Kasumi-1 (cell line): Measurements from ENCODE around the gene F13B.
"Not testable (repeated sequence)": the region's sequence is repeated elsewhere in the genome, so short reads cannot be mapped to it uniquely, and the experiment has no call there.

ENCODE experiments used
- DNase-seq, 2 experiments: peaks; one replicate each; lab custom pipeline; 2025; lab: John Stamatoyannopoulos, UW

Gene F13B

DNA sequence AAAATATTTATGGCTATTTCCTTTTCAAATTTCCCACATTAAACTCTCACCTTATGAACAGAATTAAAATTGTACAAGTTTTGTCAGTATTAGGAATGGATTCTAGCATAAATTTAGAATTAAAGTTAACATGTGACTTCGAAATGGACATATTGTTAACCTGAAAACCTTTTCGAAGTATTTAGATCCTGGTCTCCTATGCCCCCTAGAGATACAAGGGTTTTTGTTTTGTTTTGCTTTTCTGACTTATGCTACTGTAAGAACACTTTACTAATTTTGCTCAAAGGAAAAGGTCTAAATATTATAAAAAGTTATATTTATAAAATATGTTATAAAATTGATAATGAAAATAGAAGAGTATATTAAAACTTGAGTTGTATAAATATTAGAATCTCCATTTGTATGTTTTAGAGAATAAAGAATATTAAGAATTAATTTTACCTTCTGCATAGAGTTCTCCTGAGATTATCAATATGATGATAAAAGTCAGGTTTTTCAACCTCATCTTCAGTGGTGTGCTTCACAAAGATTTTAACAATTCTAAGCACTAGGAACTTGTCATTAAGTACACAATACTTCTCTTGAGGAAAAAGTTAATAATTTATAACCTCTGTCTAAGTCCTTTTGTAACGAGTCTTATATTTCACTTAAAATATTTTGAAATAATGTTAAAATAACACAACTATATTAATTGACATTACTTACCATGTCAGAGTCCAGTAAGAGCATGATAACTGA is at the start of gene F13B:
TSS of gene F13B (minus strand) at position 542 of the 738 bp plus-strand sequence. CDS start at position 505, 37 bp downstream.
- no peak for DNase-seq

DNA sequence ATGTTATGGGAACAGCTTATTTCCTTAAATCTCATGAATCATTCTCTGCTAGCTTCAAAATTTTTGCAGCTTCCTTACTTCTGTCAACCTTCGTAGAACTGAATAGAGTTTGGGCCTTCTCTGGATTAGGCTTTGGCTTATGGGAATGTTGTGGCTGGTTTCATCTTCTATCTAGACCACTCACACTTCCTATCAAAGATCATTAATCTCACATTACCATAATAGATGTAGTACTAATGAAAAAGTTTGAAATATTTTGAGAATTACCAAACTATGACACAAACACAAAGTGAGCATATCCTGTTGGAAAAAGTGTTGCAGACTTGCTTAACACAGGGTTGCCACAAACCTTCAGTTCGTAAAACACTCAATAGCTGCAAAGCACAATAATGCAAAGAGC is 49.1 kb upstream of the F13B start:
- no peak for DNase-seq

DNA sequence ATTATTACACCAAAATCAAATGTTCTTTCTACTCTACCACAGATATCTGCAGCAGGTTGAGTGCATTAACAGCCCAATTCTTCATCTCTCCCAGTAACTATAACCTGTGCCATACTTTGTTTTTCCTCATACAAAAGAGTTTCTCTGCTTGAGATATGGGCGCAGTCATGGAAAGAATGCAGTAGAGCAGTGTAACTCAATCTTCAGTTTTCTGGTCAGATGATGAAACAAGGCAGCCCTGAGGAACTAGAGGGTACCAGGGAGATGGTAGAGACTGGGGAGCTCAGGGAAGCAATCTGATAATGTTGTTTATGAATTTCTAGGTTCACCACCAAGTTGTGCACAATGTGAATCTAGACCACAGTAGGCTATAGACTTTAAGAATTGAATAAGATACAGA is 39.8 kb upstream of the F13B start:
- no peak for DNase-seq

DNA sequence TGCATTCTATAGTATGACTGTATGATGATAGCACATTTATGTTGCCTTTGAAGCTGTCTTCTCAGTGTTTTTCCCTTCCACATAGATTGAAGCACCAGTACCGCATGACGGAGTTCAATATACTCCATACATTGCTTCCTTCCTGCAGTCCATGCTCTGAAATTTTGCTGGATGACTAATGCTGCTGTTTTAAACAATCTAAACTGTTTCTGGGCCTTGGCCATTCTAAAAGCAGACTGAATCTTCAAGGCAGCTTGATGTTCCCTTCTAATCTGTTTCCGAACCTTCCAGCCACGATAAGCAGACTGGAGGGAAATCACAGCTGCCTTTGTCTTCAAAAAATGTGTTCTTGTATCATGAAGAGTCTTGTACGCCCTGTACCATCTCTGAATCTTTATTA is 36.2 kb upstream of the F13B start:
- DNase-seq, result no peak

DNA sequence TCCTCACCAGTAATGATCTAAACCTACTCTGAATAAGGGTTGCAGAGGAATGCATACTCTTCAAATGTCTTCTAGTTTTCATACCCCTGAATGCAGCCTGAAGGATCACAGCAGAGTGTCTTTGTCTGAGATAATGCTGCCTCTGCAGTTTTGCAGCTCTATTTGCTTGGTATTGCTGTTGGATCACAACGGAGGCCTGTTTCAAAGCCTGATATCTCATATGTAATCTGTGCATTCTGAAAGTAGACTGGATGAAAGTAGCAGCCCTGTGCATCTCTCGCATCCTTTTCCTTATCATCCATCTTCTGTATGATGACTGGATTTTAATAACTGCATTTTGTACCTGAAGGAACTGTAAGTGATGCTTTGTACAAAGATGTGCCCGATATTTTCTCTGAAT is 34.9 kb upstream of the F13B start:
- no peak for DNase-seq

DNA sequence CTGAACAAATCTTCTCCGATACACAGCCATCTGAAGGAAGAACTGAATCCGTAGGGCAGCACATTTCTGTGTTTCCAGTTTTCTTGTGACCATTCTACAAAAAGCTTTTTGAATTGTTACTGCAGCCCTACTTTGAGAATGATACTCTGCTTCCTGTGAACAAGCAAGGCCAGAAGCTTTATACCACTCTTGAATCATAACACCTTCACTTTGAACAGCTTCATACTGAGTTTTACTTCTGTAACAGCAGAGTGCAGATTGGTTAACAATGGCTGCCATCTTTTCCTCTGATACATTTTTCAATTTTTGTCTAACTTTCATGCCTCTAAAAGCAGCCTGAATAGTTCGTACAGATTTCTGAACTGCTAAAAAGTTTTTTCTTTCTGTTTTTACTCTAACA is 33.6 kb upstream of the F13B start:
- no peak for DNase-seq

- DNase-seq, result no peak
Measured at GRCh38 chr1:197099444-197099843, 32.4 kb upstream of the F13B start.

- not testable (repeated sequence) for DNase-seq
Measured at GRCh38 chr1:197096971-197097370, 29.9 kb upstream of the F13B start.

DNA sequence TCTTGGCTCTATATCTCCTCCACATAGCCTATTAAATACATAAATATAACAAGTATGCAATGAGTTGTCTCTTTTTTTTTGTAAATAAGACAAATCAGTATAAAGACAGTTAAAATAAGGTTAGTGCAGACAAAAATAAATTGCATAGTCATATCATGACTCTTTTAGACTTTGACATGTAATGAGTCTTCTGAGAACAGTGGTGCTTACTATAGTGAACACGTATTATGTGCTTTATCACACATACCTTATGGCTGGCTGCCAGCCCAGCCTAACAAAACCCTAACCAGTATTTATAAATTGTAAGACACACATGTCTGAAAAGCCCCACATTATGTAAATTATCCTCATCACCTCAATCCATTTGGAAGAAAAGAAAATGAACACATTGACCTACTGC is 29.1 kb upstream of the F13B start:
- DNase-seq, result no peak

DNA sequence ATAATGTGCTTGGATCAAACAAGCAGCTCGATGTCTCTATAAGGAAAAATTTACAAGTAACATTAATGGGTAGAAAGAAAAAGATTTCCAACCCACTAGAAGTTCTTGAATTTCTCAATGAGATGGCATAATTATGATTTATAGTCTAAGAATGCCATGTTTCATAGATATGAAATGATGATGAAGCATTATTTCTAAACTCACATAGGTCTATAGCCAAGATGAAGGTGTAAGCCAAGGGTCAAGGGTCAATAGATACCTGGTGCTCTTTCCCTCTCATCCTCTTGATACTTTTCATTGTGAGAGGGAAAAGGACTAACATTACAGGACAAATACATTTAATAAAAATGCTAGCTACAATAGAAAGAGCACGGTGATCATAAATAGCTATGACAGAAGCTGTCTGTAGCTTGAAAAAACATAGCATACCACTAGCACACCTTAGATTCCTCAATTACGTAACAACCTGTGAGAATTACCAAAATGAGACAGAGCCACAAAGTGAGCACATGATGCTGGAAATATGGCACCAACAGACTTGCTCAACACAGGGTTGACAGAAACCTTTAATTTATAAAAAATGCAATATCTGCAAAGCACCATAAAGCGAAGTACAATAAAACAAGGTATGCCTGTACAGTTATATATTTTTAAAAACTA is 26.3 kb upstream of the F13B start:
- DNase-seq, result no peak

DNA sequence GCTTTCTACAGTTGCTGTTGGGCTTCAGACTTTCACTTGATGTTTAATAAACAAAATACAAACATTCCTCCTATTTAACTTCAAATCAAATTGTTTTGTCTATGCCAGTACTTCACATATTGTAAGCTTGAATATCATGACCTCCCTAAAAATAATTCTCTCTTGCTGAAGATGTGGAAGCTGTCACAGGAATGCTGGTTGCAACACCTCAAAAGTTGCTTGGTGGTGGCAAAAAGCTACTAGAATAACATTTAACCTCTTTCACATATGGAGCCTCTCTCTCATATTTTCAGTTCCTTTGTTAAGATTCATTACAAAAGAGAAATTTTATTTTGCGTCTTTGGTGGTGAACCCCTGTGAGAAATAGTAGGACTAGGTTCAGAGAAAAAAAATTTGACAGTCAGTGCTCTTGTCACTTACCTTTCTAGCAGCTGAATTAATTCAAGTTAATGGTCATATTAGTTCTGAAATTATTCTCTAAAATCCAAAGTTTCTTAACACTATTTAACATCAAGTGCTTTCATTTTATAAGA is 25.5 kb upstream of the F13B start:
- no peak for DNase-seq

DNA sequence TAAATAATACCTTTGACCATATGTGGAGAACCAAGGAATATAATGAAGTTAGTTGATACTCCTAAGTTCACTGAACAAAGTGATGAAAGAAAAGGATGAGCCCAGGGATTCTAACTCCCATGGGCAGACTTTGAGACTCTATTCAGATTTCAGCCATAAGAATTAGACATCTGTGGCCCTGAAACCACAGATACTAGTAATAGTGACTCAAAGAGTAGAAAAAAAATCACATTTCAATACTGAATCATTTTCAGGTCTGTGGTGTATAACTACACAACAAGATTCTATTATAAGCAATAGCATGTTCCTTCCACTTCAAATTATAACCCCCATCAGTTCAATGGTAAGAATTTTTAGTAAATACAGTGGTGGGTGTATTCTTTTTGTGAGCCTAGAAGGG is 16.4 kb upstream of the F13B start:
- no peak for DNase-seq

DNA sequence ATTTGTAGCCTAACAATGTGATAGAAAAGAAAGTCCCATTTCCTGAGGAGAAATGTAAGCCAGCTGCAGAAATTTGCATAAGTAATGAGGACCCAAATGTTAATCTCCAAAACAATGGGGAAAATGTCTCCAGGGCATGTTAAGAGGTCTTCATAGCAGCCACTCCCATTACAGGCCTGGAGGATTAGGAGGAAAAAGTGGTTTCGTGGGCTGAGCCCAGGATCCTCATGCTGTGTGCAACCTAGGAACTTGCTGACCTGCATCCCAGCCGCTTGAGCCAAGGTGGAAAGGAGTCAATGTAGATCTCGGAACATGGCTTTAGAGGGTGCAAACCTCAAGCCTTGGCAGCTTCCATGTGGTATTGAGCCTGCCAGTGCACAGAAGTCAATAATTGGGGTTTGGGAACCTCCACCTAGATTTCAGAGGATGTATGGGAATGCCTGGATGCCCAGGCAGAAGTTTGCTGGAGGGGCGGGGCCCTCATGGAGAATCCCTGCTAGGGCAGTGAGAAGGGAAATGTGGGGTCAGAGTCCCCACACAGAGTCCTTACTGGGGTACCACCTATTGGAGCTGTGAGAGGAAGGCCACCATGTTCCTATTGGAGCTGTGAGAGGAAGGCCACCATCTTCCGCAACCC is 14.2 kb upstream of the F13B start:
- no peak for DNase-seq

DNA sequence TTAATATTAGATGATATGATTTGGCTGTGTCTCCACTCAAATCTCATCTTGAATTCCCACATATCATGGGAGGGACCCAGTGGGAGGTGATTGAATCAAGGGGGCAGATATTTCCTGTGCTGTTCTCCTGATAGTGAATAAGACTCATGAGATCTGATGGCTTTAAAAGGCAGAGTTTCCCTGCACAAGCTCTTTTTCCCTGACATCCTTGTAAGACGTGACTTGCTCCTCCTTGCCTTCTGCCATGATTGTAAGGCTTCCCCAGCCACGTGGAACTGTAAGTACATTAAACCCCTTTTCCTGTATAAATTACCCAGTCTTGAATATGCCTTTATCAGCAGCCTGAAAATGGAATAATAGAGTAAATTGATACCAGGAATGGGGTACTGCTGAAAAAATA is 13.3 kb upstream of the F13B start:
- DNase-seq, result no peak

DNA sequence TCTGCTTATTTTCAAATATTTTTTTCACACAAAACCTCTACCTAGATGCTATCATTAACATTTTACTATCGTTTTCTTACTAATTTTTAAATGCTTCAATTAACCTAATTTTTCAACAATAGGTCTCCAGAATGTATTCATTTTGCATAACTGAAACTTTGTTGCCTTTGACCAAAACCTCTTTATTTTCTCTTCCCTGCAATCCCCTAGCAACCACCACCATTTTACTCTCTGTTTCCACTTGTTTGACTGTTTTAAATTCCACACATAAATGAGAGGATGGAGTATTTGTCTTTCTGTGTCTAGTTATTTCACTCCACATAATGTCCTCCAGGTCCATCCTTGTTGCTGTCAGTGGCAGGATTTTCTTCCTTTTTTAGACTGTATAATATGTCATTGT is 9.5 kb upstream of the F13B start:
- DNase-seq, result no peak

DNA sequence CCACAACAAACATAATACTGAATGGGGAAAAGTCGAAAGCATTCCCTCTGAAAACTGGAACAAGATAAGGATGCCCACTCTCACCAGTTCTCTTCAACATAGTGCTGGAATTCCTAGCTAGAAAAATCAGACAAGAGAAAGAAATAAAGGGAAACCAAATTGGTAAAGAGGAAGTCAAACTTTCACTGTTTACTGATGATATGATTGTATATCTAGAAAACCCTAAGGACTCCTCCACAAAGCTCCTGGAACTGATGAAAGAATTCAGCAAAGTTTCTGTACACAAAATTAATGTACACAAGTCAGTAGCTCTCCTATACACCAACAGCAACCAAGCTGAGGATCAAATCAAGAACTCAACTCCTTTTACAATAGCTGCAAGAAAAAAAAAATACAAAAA is 6.9 kb upstream of the F13B start:
- DNase-seq, result no peak

DNA sequence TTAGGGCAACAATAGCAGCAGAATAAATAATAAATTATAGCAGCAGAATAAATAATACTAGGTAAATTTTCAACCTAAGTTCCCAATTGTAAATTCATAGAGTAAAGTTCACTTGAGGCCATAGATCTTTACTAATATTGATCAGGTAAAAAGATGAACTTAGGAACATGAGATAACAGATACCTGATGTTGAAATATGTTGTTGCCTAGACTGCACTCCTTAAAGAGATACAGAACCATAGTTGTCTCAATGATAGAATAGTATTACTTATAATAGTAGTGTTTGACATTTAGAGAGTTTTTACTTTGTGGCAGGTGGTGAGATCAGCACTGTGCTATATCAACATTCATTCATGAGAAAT is 378 bp upstream of the F13B start:
- DNase-seq, result no peak

- DNase-seq, result no peak
Measured at GRCh38 chr1:197066277-197066676, 783 bp downstream of the F13B start.

DNA sequence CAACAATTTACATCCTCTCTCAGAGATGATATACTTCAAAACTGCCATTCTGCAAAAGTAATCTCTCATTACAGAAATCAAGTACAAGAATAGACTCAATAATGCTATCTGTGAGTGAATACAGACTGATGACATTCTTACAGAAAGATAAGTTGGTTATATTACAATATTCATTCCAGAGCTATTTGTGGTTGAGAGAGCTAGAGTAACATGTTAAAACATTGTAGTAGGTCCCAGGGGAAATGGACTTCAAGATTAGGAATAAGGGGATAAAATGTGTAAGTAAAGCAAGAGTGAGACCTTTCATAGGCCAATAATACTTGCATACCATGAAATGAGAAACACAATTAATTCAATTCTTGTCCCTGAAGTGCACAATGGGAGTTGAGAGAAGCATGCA is 1.5 kb downstream of the F13B start:
- no peak for DNase-seq

DNA sequence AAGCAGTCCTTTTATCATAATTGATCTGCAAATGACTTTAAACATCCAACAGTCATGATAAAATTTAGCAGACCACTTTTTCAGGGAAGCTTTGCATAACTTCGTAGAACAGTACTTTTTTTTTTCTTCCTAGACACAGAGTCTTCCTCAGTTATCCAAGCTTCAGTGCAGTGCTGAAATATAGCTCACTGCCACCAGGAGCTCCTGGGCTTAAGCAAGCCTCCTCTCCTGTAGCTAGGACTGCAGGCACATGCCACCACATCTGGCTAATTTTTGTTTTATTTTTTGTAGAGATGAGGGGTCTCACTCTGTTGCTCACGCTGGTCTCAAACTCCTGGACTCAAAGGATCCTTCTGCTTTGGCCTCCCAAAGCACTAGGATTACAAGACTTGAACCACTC is 3.8 kb downstream of the F13B start:
- peak in 1 of 2 experiments; percentile 2 for DNase-seq

DNA sequence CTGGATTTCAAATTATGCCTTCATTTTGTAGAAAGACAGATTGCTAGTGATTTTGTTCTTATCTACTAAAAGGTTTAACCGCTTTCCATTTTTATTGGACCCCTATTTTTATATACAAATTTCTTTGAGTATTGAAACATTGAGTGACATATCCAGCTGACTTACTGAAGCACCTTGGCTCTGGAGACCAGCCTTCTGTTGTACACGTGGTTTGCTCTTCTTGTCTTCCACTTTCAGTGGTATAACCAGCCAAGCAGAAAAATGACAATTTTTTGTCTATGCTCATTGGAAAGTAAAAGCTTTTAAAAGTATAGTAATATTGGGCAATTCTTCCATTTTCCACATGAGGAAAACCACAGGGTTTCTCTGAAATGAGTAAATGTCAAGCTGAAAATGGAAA is 4.4 kb downstream of the F13B start:
- DNase-seq, result no peak

DNA sequence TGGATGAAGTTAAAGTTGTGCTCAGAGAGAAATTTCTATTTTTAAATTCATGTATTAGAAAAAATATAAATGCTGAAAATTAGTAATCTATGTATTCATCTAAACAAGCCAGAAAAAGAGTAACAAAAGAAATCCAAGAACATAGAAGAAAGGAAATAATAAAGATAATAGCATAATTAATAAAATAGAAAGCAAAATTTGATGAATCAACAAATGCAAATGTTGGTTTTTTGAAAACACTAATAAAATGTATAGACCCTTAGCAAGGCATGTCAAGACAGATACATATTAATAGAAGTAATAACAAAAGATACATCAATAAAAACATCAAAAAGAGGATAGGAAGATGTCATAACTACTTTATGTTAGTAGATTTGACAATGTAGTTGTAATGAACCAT is 18.0 kb downstream of the F13B start:
- DNase-seq, result no peak

DNA sequence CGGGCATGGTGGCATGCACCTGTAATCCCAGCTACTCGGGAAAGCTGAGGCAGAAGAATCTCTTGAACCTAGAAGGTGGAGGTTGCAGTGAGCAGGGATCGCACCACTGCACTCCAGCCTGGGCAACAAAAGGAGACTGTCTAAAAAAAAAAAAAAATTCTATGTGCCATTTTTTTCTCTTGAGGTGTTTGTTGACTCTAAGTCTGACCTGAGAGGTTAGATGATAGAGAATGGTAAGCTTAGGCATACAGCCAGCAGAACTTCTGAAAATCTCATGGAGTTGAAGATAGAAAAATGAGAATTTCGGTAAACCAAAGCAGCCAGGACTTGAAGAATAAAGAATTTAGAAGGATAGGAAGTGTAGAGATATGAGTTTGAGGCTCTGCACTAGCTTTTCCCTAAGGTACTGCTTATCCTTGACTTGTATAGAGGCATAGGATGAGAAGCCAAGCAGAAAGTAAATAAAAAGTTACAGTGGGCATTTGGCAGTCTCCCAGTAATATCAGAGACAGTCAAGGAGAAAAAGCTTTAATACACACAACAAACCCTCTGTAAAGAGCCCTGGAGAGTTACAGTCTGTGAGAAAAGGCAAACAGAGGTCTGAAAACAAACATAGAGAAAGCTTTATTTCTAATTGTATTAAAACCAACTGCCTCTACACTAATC is 24.3 kb downstream of the F13B start:
- DNase-seq, result no peak
